Measurements from ENCODE around the gene SCFD2. TPM values are rescaled to one million over a fixed set of nuclear protein-coding genes. Genes with fewer than 3 reads are reported as not detected.

SCFD2 gene
- total RNA-seq, 1 donor from 2014 or later, result 10.7 TPM

DNA sequence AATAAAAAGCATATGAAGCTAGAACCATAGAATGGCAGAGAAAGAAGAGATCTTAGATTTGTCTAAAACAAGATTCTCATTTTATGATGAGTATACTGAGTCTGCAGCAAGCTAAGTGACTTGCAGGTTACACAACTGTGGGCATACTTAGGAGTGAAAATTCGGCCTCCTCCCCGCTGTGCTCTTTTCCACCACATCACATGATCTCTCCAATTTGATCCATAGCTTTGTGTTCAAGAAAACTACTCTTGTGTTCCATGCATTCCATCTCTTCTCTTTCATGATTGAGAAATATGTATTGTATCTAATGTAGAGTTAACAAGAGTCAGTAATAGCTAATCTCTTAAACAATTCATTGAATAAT is 234.3 kb downstream of the SCFD2 start:
- DNase-seq (ENCODE audit: low spot score), result no peak
- TF ChIP-seq, protein P1, sequence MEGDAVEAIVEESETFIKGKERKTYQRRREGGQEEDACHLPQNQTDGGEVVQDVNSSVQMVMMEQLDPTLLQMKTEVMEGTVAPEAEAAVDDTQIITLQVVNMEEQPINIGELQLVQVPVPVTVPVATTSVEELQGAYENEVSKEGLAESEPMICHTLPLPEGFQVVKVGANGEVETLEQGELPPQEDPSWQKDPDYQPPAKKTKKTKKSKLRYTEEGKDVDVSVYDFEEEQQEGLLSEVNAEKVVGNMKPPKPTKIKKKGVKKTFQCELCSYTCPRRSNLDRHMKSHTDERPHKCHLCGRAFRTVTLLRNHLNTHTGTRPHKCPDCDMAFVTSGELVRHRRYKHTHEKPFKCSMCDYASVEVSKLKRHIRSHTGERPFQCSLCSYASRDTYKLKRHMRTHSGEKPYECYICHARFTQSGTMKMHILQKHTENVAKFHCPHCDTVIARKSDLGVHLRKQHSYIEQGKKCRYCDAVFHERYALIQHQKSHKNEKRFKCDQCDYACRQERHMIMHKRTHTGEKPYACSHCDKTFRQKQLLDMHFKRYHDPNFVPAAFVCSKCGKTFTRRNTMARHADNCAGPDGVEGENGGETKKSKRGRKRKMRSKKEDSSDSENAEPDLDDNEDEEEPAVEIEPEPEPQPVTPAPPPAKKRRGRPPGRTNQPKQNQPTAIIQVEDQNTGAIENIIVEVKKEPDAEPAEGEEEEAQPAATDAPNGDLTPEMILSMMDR (IDR thresholded peaks at IDR 0.05), result no peak

DNA sequence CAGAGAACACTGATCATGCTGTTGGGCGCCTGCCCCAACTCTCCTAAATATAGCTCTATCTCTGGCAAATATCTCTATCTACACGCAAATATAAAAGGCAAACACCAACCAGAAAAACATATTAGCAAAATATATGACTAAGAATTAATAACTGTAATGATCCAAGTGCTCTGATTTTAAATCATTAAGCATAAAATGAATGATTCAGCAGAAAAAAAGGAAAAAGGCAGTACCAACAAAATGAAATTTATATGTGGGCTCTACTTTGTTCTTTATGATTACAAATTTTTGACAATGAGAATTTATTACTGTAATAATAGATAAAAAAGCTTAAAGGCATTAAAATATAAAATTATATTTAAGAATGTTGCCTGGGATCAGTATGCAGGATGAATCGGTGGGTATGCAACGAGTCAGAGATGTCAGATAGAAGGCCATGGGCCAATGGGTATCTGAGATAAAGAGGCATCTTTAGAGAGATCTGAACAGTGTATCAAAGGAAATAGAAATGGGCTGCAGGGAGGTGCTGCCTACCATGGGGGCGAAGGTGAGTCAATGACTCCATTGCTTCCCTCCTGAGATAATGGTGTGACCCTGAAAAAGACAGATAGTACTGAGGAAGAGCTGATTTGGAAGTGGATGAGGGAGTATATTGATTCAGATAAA is 234.8 kb downstream of the SCFD2 start:
- no peaks in the 10 kb centered on the region for H3K9me3 Mint-ChIP-seq (ENCODE audit: low read depth)
- no peak overlapping the region for H3K4me3 Mint-ChIP-seq (ENCODE audit: unreplicated experiment)
- DNase-seq (ENCODE audit: low spot score), result no peak
- H3K27me3 Mint-ChIP-seq (ENCODE audit: low read depth), result no peaks in the 10 kb centered on the region
- TF ChIP-seq, protein P1 (IDR thresholded peaks at IDR 0.05), result no peak
- H3K4me1 Mint-ChIP-seq (ENCODE audit: low read depth), result peaks cover 14% of the 10 kb centered on the region
- no peak overlapping the region for H3K27ac Mint-ChIP-seq (ENCODE audit: unreplicated experiment)
- no peaks in the 10 kb centered on the region for H3K36me3 Mint-ChIP-seq (ENCODE audit: low read depth)

More for the DNA sequence above, 234.3 kb downstream of the SCFD2 start:
- no peaks in the 10 kb centered on the region for H3K27me3 Mint-ChIP-seq (ENCODE audit: low read depth)
- H3K4me3 Mint-ChIP-seq (ENCODE audit: unreplicated experiment), result no peak overlapping the region
- no peak overlapping the region for H3K27ac Mint-ChIP-seq (ENCODE audit: unreplicated experiment)
- peaks cover 14% of the 10 kb centered on the region for H3K4me1 Mint-ChIP-seq (ENCODE audit: low read depth)
- H3K9me3 Mint-ChIP-seq (ENCODE audit: low read depth), result no peaks in the 10 kb centered on the region
- no peaks in the 10 kb centered on the region for H3K36me3 Mint-ChIP-seq (ENCODE audit: low read depth)

DNA sequence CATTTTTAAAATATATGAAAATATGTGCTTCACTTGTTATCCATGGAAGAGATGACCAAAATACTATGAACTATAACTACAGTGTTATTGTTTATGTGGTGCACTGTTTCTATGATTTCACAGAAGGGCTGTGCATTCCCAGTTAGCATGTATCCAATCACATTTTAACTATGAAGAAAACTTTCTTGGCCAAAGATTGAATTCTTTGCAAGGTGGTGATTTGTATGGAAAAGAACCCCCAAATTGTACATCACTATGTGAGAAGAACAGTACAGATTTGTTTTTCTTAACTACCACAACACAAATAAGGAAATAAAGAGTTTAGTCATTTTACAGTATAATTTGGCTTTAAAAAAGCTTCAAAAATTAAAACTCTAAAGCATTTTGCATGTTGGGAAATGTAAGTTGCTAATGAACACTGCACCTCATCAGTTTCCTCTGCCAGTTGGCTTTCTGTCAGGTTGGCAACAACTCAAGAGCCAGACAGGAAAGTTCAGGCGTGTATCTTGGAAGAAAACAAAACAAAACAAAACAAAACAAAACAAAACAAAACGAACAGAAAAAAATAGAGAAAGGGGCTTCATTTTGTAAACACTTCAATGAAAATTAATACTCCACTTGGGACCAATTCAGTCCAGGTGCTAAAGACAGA is 237.0 kb downstream of the SCFD2 start:
- TF ChIP-seq, protein P1 (IDR thresholded peaks at IDR 0.05), result no peak
- peaks cover 14% of the 10 kb centered on the region for H3K4me1 Mint-ChIP-seq (ENCODE audit: low read depth)
- no peak for DNase-seq (ENCODE audit: low spot score)

DNA sequence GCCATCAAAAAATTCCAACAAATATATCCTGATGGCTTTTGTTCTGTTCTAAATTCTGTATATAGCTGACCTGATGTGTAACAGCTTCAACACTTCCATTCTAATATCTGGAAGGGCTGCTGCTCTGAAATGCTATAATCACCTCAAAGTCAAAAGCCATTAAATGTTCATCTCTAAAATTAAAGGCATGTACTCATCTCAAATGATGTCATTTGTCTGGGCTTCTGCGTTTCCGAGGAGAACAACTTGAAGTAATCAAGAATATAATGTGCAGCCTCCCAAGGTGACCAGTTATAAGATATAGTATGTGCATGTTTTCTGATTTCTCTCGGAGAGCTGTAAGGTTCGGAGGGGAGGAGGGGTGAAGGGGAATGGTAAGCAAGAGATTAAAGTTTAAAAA is 237.6 kb downstream of the SCFD2 start:
- DNase-seq (ENCODE audit: low spot score), result no peak
- Mint-ChIP-seq H3K27ac (ENCODE audit: unreplicated experiment) (no peak overlapping the region), H3K27me3 (ENCODE audit: low read depth) (no peaks in the 10 kb centered on the region), H3K4me1 (ENCODE audit: low read depth) (peaks cover 14% of the 10 kb centered on the region), H3K36me3 (ENCODE audit: low read depth) (no peaks in the 10 kb centered on the region), H3K4me3 (ENCODE audit: unreplicated experiment) (no peak overlapping the region), H3K9me3 (ENCODE audit: low read depth) (no peaks in the 10 kb centered on the region)
- TF ChIP-seq, protein P1 (IDR thresholded peaks at IDR 0.05), result no peak

More for the DNA sequence above, 237.0 kb downstream of the SCFD2 start:
- Mint-ChIP-seq H3K36me3 (ENCODE audit: low read depth) (no peaks in the 10 kb centered on the region), H3K27ac (ENCODE audit: unreplicated experiment) (no peak overlapping the region), H3K4me3 (ENCODE audit: unreplicated experiment) (no peak overlapping the region), H3K27me3 (ENCODE audit: low read depth) (no peaks in the 10 kb centered on the region), H3K9me3 (ENCODE audit: low read depth) (no peaks in the 10 kb centered on the region)

DNA sequence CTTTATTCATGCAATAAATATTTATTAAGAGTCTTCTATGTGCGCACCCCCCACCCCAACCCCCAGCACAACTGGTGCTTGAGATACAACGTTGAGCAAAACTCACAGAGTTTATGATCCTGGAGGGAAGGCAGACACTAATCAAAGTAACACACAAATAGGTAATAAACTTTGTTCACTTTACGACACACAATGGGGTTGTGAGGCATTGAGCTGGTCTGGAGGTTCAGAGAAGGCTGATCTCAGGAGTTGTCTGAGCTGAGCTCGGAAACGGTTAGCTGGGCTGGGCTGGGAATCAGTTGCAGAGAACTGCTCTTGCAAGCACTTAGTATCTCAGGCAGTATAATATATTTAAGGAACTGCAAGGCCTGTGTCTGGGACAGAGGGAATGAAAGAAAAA is 238.5 kb downstream of the SCFD2 start:
- no peaks in the 10 kb centered on the region for H3K9me3 Mint-ChIP-seq (ENCODE audit: low read depth)
- H3K4me3 Mint-ChIP-seq (ENCODE audit: unreplicated experiment), result no peak overlapping the region
- DNase-seq (ENCODE audit: low spot score), result no peak
- no peaks in the 10 kb centered on the region for H3K36me3 Mint-ChIP-seq (ENCODE audit: low read depth)
- TF ChIP-seq, protein P1 (IDR thresholded peaks at IDR 0.05), result no peak
- peaks cover 10% of the 10 kb centered on the region for H3K4me1 Mint-ChIP-seq (ENCODE audit: low read depth)
- no peak overlapping the region for H3K27ac Mint-ChIP-seq (ENCODE audit: unreplicated experiment)
- H3K27me3 Mint-ChIP-seq (ENCODE audit: low read depth), result no peaks in the 10 kb centered on the region
